HUES6 (cell line): ENCODE measurements around the gene EML1.

Experiments
- H3K27ac ChIP-seq: 2 replicates; pipeline ENCODE4 v1.7.0; 2013; ENCODE audit warnings: low read depth, mild to moderate bottlenecking, low read length, inconsistent platforms
- H3K27me3 ChIP-seq: 2 replicates; pipeline ENCODE4 v1.6.1; 2013; ENCODE audit warnings: low read length; ENCODE audit not compliant: control insufficient read depth, insufficient read depth
- H3K36me3 ChIP-seq: 2 replicates; pipeline ENCODE4 v1.6.1; 2013; ENCODE audit warnings: low read length; ENCODE audit not compliant: control insufficient read depth, insufficient read depth
- H3K4me1 ChIP-seq: 2 replicates; pipeline ENCODE4 v1.6.1; 2013; ENCODE audit warnings: low read length; ENCODE audit not compliant: control insufficient read depth, insufficient read depth
- H3K4me3 ChIP-seq: 2 replicates; pipeline ENCODE4 v1.5.1; 2013; ENCODE audit warnings: low read depth, low read length
- H3K9ac ChIP-seq: one replicate; pipeline ENCODE4 v1.6.1; 2013; ENCODE audit warnings: mild to moderate bottlenecking, low read length
- H3K9me3 ChIP-seq: 2 replicates; pipeline ENCODE4 v1.6.1; 2013; ENCODE audit warnings: low read depth, low read length; ENCODE audit not compliant: control insufficient read depth, insufficient read depth

Gene EML1

GRCh38 chr14:99793213-99794150 lies at the start of gene EML1:
EML1 (plus strand) TSS chr14:99793413; CDS start chr14:99793477, 64 bp downstream.
- Histone ChIP-seq H3K9ac (peak within 1 kb of the TSS; percentile 77), H3K4me3 (peak within 1 kb of the TSS; percentile 85), H3K9me3 (no peaks in the 10 kb centered on the region; the same call in 1 of the 2 replicates), H3K27me3 (peaks cover 12% of the 10 kb centered on the region), H3K27ac (no peak within 1 kb of the TSS), H3K4me1 (peaks cover 17% of the 10 kb centered on the region), H3K36me3 (no peaks in the 10 kb centered on the region)

DNA sequence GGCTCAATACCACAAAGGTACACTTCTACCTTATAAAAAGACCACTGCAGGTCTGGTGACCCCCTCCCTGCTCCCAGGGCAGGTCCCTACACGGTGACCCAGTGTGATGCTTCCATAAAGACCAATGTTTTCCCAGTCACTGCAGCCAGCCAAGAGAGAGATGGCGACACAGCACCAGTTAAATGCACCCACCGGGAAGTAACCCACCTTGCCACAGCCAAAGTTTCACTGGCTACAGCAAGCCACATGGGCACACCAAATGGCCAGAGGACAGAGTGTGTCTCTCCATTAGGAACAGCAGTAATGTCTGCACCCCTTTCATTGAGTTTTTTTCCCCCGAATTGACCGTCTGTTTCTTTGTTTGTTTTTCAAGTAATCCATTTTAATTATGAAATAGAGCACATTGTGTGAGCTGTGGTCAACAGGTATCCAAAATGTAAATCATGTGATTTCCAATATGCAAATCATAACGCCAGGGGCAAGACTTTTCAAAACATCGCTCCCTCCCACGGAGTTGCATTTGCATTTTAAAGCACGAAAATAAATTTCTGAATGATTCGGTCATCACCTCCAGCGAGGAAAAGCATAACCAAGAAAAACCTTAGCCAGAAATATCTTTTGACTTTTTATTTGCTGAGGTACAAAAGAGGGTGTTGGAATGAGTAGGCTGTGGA lies 48.9 kb upstream of the EML1 start:
- H3K9ac ChIP-seq: peak overlapping the region; percentile 72
- H3K27ac ChIP-seq: peak overlapping the region; percentile 79; the same call in 1 of the 2 replicates
- H3K4me3 ChIP-seq: peak overlapping the region; percentile 32
- no peaks in the 10 kb centered on the region for H3K9me3 ChIP-seq
- peaks cover 37% of the 10 kb centered on the region for H3K4me1 ChIP-seq
- H3K36me3 ChIP-seq: no peaks in the 10 kb centered on the region
- H3K27me3 ChIP-seq: no peaks in the 10 kb centered on the region

DNA sequence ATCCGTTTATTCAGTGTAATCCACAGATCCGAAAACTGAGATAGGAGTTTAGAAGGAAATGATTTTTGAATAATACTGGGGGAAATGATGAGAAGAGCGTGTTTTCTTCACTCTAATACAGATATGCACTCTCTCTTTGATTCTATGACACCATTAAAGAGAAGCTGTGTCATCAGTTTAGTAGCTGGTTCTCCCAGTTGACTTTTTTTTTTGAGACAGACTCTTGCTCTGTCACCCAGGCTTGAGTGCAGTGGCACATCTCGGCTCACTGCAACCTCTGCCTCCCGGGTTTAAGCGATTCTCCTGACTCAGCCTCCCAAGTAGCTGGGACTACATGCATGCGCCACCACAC lies 48.4 kb upstream of the EML1 start:
- H3K9ac ChIP-seq: no peak overlapping the region
- H3K27me3 ChIP-seq: no peaks in the 10 kb centered on the region
- peaks cover 36% of the 10 kb centered on the region for H3K4me1 ChIP-seq
- H3K27ac ChIP-seq: peak overlapping the region; percentile 79; the same call in 1 of the 2 replicates
- H3K36me3 ChIP-seq: no peaks in the 10 kb centered on the region
- H3K9me3 ChIP-seq: no peaks in the 10 kb centered on the region
- H3K4me3 ChIP-seq: peak overlapping the region; percentile 32

DNA sequence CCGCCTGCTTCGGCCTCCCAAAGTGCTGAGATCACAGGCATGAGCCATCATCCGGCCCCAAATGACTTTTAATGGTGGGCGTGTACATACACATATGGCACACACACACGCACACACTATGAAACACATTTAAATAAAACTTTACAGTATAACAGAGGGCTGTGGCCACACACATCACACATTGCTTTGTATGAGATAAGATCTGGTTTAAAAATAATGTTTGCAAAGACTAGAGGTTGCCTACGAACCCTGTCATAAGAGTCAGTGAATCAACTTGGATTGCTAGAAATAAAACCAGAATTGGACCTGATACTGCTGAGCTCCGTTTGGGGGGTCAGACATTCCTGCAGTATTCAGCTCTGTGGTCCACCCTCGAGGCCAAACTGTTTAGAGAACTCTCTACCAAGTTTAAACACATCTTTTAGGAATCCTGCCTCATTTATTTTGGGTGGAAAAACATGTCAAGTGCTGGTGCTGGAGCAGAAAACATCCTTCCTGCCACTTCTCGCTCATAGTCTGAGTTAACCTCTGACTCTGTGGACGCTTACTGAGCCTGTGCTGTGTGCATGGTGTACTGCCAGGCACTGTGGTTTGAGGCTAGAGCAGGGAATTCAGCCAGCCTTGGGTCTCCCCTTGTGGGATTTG lies 47.8 kb upstream of the EML1 start:
- no peaks in the 10 kb centered on the region for H3K36me3 ChIP-seq
- no peak overlapping the region for H3K9ac ChIP-seq
- no peak overlapping the region for H3K4me3 ChIP-seq
- H3K4me1 ChIP-seq: peaks cover 36% of the 10 kb centered on the region
- H3K27me3 ChIP-seq: no peaks in the 10 kb centered on the region
- peak overlapping the region; percentile 79; the same call in 1 of the 2 replicates for H3K27ac ChIP-seq
- H3K9me3 ChIP-seq: no peaks in the 10 kb centered on the region

GRCh38 chr14:99747167-99747566 lies 46.0 kb upstream of the EML1 start:
- H3K4me1 ChIP-seq: peaks cover 41% of the 10 kb centered on the region

GRCh38 chr14:99747582-99748330 lies 45.5 kb upstream of the EML1 start:
- Histone ChIP-seq H3K27me3 (no peaks in the 10 kb centered on the region), H3K27ac (no peak overlapping the region), H3K9me3 (no peaks in the 10 kb centered on the region), H3K4me3 (no peak overlapping the region), H3K36me3 (no peaks in the 10 kb centered on the region), H3K9ac (no peak overlapping the region), H3K4me1 (peaks cover 47% of the 10 kb centered on the region)

More at GRCh38 chr14:99747167-99747566, 46.0 kb upstream of the EML1 start:
- no peaks in the 10 kb centered on the region for H3K9me3 ChIP-seq
- no peaks in the 10 kb centered on the region for H3K36me3 ChIP-seq
- H3K27me3 ChIP-seq: no peaks in the 10 kb centered on the region
- H3K9ac ChIP-seq: no peak overlapping the region
- no peak overlapping the region for H3K4me3 ChIP-seq
- H3K27ac ChIP-seq: no peak overlapping the region

DNA sequence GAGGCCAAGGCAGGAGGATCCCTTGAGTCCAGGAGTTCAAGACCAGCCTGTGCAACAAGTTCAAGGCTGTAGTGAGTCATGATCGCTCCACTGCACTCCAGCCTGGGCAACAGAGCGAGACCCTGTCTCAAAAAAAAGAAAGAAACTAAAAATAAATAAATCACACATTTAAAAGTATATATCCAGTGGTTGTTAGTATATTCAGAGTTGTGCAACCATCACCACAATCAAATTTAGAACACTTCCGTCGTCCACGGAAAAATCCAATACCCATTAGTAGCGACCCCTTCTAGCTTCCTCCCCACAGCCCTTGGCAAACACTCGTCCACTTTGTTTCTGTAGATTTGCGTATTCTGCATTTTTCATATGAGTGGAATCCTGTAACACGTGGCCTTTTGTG lies 44.7 kb upstream of the EML1 start:
- Histone ChIP-seq H3K9me3 (no peaks in the 10 kb centered on the region), H3K27ac (no peak overlapping the region), H3K27me3 (no peaks in the 10 kb centered on the region), H3K4me1 (peaks cover 47% of the 10 kb centered on the region), H3K36me3 (no peaks in the 10 kb centered on the region), H3K4me3 (no peak overlapping the region), H3K9ac (no peak overlapping the region)

DNA sequence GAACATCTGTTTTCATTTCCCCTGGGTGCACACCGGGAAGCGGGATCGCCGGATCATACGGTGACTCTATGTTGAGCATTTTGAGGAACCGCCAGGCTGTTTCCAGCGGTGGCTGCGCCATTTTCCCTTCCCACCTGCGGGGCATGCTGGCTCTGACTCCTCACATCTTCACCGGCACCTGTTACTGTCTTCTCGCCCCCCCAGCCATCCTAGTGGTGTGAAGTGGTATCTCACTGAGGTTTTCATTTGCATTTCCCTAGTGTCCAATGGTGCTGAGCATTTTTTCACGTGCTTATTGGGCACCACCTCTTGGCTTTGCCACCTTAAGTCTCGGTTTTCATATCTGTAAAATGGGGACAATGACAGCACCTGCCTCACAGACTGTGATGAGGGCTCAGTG lies 44.1 kb upstream of the EML1 start:
- no peak overlapping the region for H3K27ac ChIP-seq
- no peaks in the 10 kb centered on the region for H3K9me3 ChIP-seq
- H3K4me1 ChIP-seq: peaks cover 45% of the 10 kb centered on the region
- no peak overlapping the region for H3K9ac ChIP-seq
- no peaks in the 10 kb centered on the region for H3K36me3 ChIP-seq
- H3K27me3 ChIP-seq: no peaks in the 10 kb centered on the region
- no peak overlapping the region for H3K4me3 ChIP-seq

GRCh38 chr14:99749763-99750715 lies 43.2 kb upstream of the EML1 start:
- Histone ChIP-seq H3K9ac (no peak overlapping the region), H3K4me3 (no peak overlapping the region), H3K9me3 (no peaks in the 10 kb centered on the region), H3K36me3 (no peaks in the 10 kb centered on the region), H3K27ac (no peak overlapping the region), H3K27me3 (no peaks in the 10 kb centered on the region), H3K4me1 (peaks cover 37% of the 10 kb centered on the region)
